WTC11 (cell line): ENCODE measurements around the gene LILRA6. TPM values are rescaled to one million over a fixed set of nuclear protein-coding genes. Genes with fewer than 3 reads are reported as not detected.
"Not testable (repeated sequence)": the region's sequence is repeated elsewhere in the genome, so short reads cannot be mapped to it uniquely, and the experiment has no call there.

Source experiments
- ATAC-seq: fragments of 200-7000 bp; cut with Tn5 transposase; 2 replicates; pipeline ENCODE4 v1.10.0; 2021; ENCODE audit warnings: mild to moderate bottlenecking, moderate library complexity
- CTCF ChIA-PET: fragments of 300-600 bp; sonication (Branson Sonifier 250); formaldehyde crosslinking; loops from one replicate; lab custom pipeline; 2021; ENCODE audit warnings: antibody characterized with exemption; lab: Charles Lee
- POLR2A ChIA-PET: fragments of 350-600 bp; sonication (Branson Sonifier 250); formaldehyde crosslinking; loops from one replicate; lab custom pipeline; 2021; ENCODE audit warnings: antibody characterized with exemption; lab: Charles Lee
- DNase-seq: peaks from one replicate; pipeline ENCODE4 v3.0.0; 2021; ENCODE audit warnings: low spot score
- H3K27ac Mint-ChIP-seq: 2 replicates; pipeline ENCODE4 v1.8.0; 2021; ENCODE audit warnings: mixed read lengths
- H3K27me3 Mint-ChIP-seq: 2 replicates; pipeline ENCODE4 v1.8.0; 2021; ENCODE audit warnings: low read depth, mild to moderate bottlenecking, moderate library complexity, mixed read lengths
- H3K36me3 Mint-ChIP-seq: 2 replicates; pipeline ENCODE4 v1.8.0; 2021; ENCODE audit warnings: mixed read lengths
- H3K4me1 Mint-ChIP-seq: 2 replicates; pipeline ENCODE4 v1.8.0; 2022; ENCODE audit warnings: mixed read lengths
- H3K4me3 Mint-ChIP-seq: 2 replicates; pipeline ENCODE4 v1.8.0; 2021; ENCODE audit warnings: mild to moderate bottlenecking, moderate library complexity, mixed read lengths
- H3K9me3 Mint-ChIP-seq: 2 replicates; pipeline ENCODE4 v1.8.0; 2021; ENCODE audit warnings: mixed read lengths
- ARID4B ChIP-seq: sonication (generic); formaldehyde crosslinking; IDR thresholded peaks from 2 replicates; pipeline ENCODE4 v1.8.0; 2023; ENCODE audit warnings: missing genetic modification reagents, mild to moderate bottlenecking, borderline replicate concordance
- ATF1 ChIP-seq: sonication (generic); formaldehyde crosslinking; IDR thresholded peaks from 2 replicates; pipeline ENCODE4 v1.8.1; 2023; ENCODE audit warnings: mild to moderate bottlenecking, moderate library complexity, missing genetic modification reagents
- CREB1 ChIP-seq: sonication (generic); formaldehyde crosslinking; IDR thresholded peaks from 2 replicates; pipeline ENCODE4 v1.8.0; 2023; ENCODE audit warnings: mild to moderate bottlenecking, missing genetic modification reagents
- CTCF ChIP-seq: fragments of 200-600 bp; IDR thresholded peaks from 2 replicates; pipeline ENCODE4 v1.8.0; 2022; ENCODE audit warnings: antibody characterized with exemption
- E2F4 ChIP-seq: sonication (generic); formaldehyde crosslinking; IDR thresholded peaks from 2 replicates; pipeline ENCODE4 v1.8.1; 2022; ENCODE audit warnings: low read depth, mild to moderate bottlenecking, moderate library complexity, missing genetic modification reagents, borderline replicate concordance
- E2F5 ChIP-seq: sonication (generic); formaldehyde crosslinking; IDR thresholded peaks from 2 replicates; pipeline ENCODE4 v1.8.1; 2022; ENCODE audit warnings: mild to moderate bottlenecking, moderate library complexity, missing genetic modification reagents
- ELF4 ChIP-seq: sonication (generic); formaldehyde crosslinking; IDR thresholded peaks from 2 replicates; pipeline ENCODE4 v1.8.1; 2022; ENCODE audit warnings: low read depth, mild to moderate bottlenecking, moderate library complexity, missing genetic modification reagents
- EMX1 ChIP-seq: fragments of 250-450 bp; sonication (Bioruptor Pico); IDR thresholded peaks from 2 replicates; pipeline ENCODE4 v1.8.0; 2021; ENCODE audit warnings: mild to moderate bottlenecking
- KAT7 ChIP-seq: sonication (generic); formaldehyde crosslinking; IDR thresholded peaks from 2 replicates; pipeline ENCODE4 v1.8.1; 2023; ENCODE audit warnings: missing genetic modification reagents, mild to moderate bottlenecking, borderline replicate concordance
- MXD4 ChIP-seq: fragments of 250-450 bp; sonication (Bioruptor Pico); IDR thresholded peaks from 2 replicates; pipeline ENCODE4 v1.8.0; 2021; ENCODE audit warnings: mild to moderate bottlenecking, moderate library complexity, borderline replicate concordance
- TP53 ChIP-seq: sonication (generic); formaldehyde crosslinking; IDR thresholded peaks from 2 replicates; pipeline ENCODE4 v1.8.1; 2023; ENCODE audit warnings: mild to moderate bottlenecking, missing genetic modification reagents
- ZNF121 ChIP-seq: sonication (generic); formaldehyde crosslinking; IDR thresholded peaks from 2 replicates; pipeline ENCODE4 v1.8.0; 2023; ENCODE audit warnings: missing genetic modification reagents
- ZNF219 ChIP-seq: sonication (generic); formaldehyde crosslinking; IDR thresholded peaks from 2 replicates; pipeline ENCODE4 v1.8.0; 2023; ENCODE audit warnings: missing genetic modification reagents, mild to moderate bottlenecking, borderline replicate concordance
- ZNF317 ChIP-seq: sonication (generic); formaldehyde crosslinking; IDR thresholded peaks from 2 replicates; pipeline ENCODE4 v1.8.1; 2023; ENCODE audit warnings: low read depth, mild to moderate bottlenecking, moderate library complexity, missing genetic modification reagents, borderline replicate concordance
- ZSCAN18 ChIP-seq: fragments of 250-450 bp; sonication (Bioruptor Pico); IDR thresholded peaks from 2 replicates; pipeline ENCODE4 v2.1.2; 2022; ENCODE audit warnings: mild to moderate bottlenecking, moderate library complexity
- total RNA-seq: library from RNA; stranded (reverse); gene quantifications from 3 replicates; pipeline ENCODE4 v1.2.3, GENCODE V29; 2021
- TF ChIP-seq, protein P1 (sequence below): fragments of 250-450 bp; sonication (Bioruptor Pico); conservative IDR thresholded peaks from 2 replicates; pipeline ENCODE4 v1.9.0; 2021; ENCODE audit warnings: mild to moderate bottlenecking
- TF ChIP-seq, protein P2 (sequence below): sonication (generic); formaldehyde crosslinking; IDR thresholded peaks from 2 replicates; pipeline ENCODE4 v1.8.0; 2023; ENCODE audit warnings: missing genetic modification reagents
- TF ChIP-seq, protein P3 (sequence below): sonication (generic); formaldehyde crosslinking; IDR thresholded peaks from 2 replicates; pipeline ENCODE4 v1.8.1; 2022; ENCODE audit warnings: mild to moderate bottlenecking, missing genetic modification reagents, moderate library complexity, borderline replicate concordance

LILRA6 gene
- total RNA-seq, 1 experiment from 2014 or later, result not detected

DNA sequence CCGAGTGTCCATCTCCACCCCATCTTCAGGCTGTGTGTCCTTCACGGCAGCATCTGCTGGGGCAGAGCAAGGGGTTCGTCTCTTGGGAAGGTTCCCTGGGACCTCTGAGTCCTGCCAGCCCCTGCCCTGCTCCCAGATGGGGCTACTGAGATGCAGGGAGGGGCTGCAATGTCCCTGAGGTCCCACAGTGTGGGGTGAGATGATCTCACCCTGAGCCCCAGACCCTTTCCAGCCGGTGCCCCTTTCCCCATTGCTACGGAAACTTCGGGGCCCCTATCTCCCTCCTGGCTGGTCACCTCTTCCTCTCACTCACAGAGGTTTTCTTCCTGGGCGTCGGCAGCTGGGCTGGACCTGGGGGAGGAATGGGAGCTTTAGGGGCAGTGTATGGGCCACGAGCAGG is 33.4 kb upstream of the LILRA6 start:
- ChIA-PET POLR2A (no interaction called here), CTCF (no interaction called here)
- H3K36me3 Mint-ChIP-seq, result no peaks in the 10 kb centered on the region
- DNase-seq (no peak), ATAC-seq (no peak)
- no peak for TF ChIP-seq ZNF219 (CRISPR knock-in tag)
- TF ChIP-seq, protein P1, sequence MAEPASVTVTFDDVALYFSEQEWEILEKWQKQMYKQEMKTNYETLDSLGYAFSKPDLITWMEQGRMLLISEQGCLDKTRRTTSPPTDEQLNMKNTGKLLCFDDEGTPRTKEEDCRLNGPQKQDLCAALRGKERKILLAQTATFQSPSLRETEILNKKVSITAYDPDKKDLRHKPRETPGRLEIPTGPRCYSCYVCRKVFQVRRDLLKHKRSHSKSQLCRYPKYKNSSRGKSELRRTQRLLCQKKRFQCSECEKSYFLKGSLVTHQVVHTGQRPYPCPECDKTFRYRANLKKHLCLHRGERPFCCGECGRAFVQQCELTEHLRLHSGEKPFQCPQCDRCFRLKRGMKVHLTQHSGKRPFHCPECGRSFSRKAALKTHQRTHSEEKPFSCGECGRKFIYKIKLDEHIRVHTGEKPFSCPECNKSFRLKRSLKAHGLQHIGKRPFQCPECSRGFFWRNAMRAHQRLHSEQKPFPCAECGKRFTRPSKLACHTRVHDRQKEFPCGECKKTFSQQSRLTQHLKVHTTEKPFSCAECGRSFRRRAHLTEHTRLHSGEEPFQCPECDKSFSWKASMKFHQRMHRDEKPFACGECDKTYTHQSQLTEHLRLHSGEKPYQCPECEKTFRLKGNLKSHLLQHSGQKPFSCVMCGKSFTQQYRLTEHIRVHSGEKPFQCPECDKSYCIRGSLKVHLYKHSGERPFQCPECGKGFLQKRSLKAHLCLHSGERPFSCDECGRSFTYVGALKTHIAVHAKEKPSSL, result no peak
- no peak for TF ChIP-seq ATF1 (CRISPR knock-in tag)
- no peak for TF ChIP-seq E2F5
- TF ChIP-seq, protein P2, sequence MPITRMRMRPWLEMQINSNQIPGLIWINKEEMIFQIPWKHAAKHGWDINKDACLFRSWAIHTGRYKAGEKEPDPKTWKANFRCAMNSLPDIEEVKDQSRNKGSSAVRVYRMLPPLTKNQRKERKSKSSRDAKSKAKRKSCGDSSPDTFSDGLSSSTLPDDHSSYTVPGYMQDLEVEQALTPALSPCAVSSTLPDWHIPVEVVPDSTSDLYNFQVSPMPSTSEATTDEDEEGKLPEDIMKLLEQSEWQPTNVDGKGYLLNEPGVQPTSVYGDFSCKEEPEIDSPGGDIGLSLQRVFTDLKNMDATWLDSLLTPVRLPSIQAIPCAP, result no peak
- TF ChIP-seq KAT7 (CRISPR knock-in tag), result no peak
- no peak for TF ChIP-seq MXD4
- TF ChIP-seq EMX1 (CRISPR knock-in tag), result no peak
- no peak for TF ChIP-seq ARID4B (CRISPR knock-in tag)
- no peak for TF ChIP-seq E2F4
- no peak for TF ChIP-seq CREB1 (CRISPR knock-in tag)
- H3K27me3 Mint-ChIP-seq, result peaks cover 22% of the 10 kb centered on the region
- no peaks in the 10 kb centered on the region; the same call in 1 of the 2 replicates for H3K4me1 Mint-ChIP-seq
- no peak overlapping the region for H3K4me3 Mint-ChIP-seq
- no peak overlapping the region for H3K27ac Mint-ChIP-seq
- H3K9me3 Mint-ChIP-seq, result no peaks in the 10 kb centered on the region

DNA sequence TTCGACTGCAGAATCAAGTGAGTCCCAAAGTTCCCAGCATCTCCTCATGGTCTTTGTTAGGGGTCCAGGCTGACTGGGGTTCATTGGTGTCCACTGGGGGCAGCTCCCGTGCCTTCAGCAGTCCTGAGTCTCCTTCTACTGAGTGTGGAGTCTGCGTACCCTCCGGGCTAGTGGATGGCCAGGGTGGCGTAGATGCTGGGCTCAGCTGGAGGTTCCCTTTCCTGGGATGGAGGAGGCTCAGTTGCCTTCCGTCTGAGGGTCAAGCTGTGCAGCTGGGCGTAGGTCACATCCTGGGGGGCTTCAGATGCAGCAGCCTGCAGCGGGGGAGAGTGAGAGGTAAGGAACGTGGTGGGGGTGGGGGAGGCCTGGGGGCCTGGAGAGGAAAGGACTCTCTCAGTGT is 31.9 kb upstream of the LILRA6 start:
- CTCF ChIA-PET, result interaction anchor here (1.1 kb wide), 1 partner anchor 8 kb away, joined by 5 read pairs; no protein-coding TSS in a partner anchor
- peak; percentile 43; the same call in 1 of the 2 replicates for ATAC-seq
- not testable (repeated sequence) for H3K4me1 Mint-ChIP-seq

DNA sequence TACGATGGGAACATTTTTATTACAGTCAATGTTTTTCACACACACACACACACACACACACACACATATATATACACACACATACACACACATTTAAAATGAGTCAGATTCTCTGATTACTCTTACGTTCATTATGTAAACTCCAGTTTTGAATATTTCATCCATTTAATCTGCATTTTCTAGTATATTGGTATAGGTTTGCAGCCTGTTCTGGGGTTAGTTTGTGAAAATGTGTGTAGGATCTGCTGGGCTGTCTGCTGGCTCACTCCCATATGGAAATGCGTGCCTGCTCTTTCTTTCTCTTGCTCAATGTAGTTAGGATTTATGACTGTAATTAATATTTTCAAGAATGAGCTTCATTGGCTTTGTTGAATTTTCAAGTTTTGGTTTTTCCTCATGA is 31.2 kb upstream of the LILRA6 start:
- ChIA-PET CTCF (interaction anchor here (1.1 kb wide), 1 partner anchor 8 kb away, joined by 5 read pairs; no protein-coding TSS in a partner anchor), POLR2A (no interaction called here)
- Mint-ChIP-seq H3K4me3 (no peak overlapping the region), H3K36me3 (no peaks in the 10 kb centered on the region), H3K27me3 (peaks cover 24% of the 10 kb centered on the region), H3K4me1 (no peaks in the 10 kb centered on the region; the same call in 1 of the 2 replicates), H3K9me3 (no peaks in the 10 kb centered on the region), H3K27ac (no peak overlapping the region)
- ATAC-seq (no peak), DNase-seq (no peak)
- TF ChIP-seq ZNF317 (CRISPR knock-in tag), result no peak
- TF ChIP-seq, protein P3, sequence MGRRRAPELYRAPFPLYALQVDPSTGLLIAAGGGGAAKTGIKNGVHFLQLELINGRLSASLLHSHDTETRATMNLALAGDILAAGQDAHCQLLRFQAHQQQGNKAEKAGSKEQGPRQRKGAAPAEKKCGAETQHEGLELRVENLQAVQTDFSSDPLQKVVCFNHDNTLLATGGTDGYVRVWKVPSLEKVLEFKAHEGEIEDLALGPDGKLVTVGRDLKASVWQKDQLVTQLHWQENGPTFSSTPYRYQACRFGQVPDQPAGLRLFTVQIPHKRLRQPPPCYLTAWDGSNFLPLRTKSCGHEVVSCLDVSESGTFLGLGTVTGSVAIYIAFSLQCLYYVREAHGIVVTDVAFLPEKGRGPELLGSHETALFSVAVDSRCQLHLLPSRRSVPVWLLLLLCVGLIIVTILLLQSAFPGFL (CRISPR knock-in tag), result no peak
- TF ChIP-seq ZSCAN18 (CRISPR knock-in tag), result no peak
- no peak for TF ChIP-seq ZNF121 (CRISPR knock-in tag)
- no peak for TF ChIP-seq TP53 (CRISPR knock-in tag)
- TF ChIP-seq CTCF, result no peak
- no peak for TF ChIP-seq ELF4

More for the DNA sequence above, 31.9 kb upstream of the LILRA6 start:
- H3K27ac Mint-ChIP-seq, DNase-seq, POLR2A ChIA-PET, H3K4me3 Mint-ChIP-seq, H3K9me3 Mint-ChIP-seq, H3K36me3 Mint-ChIP-seq: not testable (repeated sequence)
- peaks cover 24% of the 10 kb centered on the region for H3K27me3 Mint-ChIP-seq
